Ureter (tissue), 1 donor: Measurements from ENCODE around the gene KIR3DL3. TPM values are rescaled to one million over a fixed set of nuclear protein-coding genes. Genes with fewer than 3 reads are reported as not detected.
"Not testable (repeated sequence)": the region's sequence is repeated elsewhere in the genome, so short reads cannot be mapped to it uniquely, and the experiment has no call there.

Experiments
- DNase-seq: peaks from one replicate; pipeline ENCODE4 v3.0.0-alpha.2; 2020; ENCODE audit warnings: low spot score
- total RNA-seq: library from RNA; stranded (reverse); gene quantifications from one replicate; pipeline ENCODE4 v1.2.4, GENCODE V29; 2023
- donor health status: DM: yes; HTN: yes; CAD: no.

KIR3DL3 gene
- total RNA-seq, 1 donor from 2014 or later = not detected

GRCh38 chr19:54731191-54731590 is 6.9 kb downstream of the KIR3DL3 start:
- no peak for DNase-seq

DNA sequence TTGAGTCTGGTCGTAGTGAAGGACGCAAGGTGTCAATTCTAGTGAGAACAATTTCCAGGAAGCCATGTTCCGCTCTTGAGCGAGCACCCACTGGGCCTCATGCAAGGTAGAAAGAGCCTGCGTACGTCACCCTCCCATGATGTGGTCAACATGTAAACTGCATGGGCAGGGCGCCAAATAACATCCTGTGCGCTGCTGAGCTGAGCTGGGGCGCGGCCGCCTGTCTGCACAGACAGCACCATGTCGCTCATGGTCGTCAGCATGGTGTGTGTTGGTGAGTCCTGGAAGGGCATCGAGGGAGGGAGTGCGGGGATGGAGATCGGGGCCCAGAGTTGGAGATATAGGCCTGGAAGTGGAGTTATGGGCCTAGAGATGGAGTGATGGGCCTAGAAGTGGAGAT is 14.1 kb downstream of the KIR3DL3 start, which contains the start of gene KIR2DL3:
KIR2DL3 (plus strand) TSS at position 208 of the 400 bp plus-strand sequence; CDS start at position 241, 33 bp downstream.
- DNase-seq = not testable (repeated sequence)

GRCh38 chr19:54738715-54739114 is 14.5 kb downstream of the KIR3DL3 start:
- DNase-seq = no peak

DNA sequence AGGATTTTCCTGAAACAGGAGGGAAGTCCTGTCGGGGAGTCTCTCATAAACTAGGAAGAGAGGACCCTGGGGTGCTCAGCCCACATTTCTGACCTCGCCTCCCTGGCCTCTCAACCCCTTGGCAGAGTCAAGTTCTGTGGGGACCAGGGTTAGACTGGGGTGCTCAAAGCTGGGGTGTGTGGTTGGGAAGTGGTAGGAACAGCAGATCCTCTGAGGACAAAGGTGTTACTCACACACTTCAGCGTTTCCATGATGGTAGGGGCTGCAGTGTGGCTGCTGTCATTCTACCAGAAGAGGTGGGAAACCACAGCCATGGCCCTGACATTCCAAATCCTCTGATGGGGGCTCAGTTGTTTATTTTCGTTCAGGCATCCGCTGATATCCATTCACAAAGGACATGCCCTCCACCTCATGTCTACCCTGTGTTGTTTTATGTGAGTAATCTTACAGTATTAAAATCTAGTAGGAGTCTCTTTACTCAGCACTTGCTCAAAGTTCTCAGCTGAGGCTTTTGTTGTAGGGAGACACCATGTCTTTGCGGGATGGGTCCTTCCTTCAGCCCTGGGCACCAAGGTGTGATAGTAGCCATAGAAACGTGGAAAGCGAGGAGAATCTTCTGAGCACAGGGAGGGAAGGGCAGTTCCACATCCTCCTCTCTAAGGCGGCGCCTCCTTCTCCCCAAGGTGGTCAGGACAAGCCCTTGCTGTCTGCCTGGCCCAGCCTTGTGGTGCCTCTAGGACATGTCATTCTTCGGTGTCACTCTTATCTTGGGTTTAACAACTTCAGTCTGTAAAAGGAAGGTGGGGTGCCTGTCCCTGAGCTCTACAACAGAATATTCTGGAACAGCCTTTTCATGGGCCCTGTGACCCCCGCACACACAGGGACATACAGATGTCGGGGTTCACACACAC is 15.6 kb downstream of the KIR3DL3 start:
- no peak for DNase-seq

GRCh38 chr19:54741950-54742349 is 17.7 kb downstream of the KIR3DL3 start:
- DNase-seq = not testable (repeated sequence)

GRCh38 chr19:54744080-54744479 is 19.8 kb downstream of the KIR3DL3 start:
- DNase-seq = not testable (repeated sequence)

GRCh38 chr19:54747614-54748322 is 23.5 kb downstream of the KIR3DL3 start:
- DNase-seq = not testable (repeated sequence)

DNA sequence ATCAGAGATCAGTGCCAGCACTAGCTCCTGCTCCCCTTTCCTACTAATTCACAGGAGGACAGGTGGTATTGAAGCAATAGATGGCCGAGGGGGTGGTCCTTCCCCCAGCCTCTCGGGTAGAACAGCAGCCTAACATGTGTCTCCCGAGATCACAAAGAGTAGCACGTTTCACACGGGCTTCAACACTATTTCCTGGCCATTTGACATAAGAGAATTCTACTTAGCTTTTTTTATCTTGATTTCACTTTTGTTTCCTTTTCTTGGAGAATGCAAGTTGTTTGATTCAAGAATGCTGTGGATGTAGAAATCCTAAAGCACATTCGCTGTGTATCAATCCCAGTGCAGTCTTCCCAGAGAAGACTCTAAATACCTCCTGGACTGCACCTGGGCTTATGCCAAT is 26.0 kb downstream of the KIR3DL3 start:
- not testable (repeated sequence) for DNase-seq

DNA sequence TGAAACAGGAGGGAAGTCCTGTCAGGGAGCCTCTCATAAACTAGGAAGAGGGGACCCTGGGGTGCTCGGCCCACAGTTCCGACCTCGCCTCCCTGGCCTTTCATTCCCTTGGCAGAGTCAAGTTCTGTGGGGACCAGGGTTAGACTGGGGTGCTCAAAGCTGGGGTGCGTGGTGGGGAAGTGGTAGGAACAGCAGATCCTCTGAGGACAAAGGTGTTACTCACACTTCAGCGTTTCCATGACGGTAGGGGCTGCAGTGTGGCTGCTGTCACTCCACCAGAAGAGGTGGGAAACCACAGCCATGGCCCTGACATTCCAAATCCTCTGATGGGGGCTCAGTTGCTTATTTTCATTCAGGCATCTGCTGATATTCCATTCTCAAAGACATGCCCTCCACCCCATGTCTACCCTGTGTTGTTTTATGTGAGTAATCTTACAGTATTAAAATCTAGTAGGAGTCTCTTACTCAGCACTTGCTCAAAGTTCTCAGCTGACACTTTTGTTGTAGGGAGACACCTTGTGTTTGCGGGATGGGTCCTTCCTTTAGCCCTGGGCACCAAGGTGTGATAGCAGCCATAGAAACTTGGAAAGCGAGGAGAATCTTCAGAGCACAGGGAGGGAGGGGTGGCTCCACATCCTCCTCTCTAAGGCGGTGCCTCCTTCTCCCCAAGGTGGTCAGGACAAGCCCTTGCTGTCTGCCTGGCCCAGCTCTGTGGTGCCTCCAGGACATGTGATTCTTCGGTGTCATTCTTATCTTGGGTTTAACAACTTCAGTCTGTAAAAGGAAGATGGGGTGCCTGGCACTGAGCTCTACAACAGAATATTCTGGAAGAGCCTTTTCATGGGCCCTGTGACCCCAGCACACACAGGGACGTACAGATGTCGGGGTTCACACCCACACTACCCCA is 32.2 kb downstream of the KIR3DL3 start:
- DNase-seq = not testable (repeated sequence)

DNA sequence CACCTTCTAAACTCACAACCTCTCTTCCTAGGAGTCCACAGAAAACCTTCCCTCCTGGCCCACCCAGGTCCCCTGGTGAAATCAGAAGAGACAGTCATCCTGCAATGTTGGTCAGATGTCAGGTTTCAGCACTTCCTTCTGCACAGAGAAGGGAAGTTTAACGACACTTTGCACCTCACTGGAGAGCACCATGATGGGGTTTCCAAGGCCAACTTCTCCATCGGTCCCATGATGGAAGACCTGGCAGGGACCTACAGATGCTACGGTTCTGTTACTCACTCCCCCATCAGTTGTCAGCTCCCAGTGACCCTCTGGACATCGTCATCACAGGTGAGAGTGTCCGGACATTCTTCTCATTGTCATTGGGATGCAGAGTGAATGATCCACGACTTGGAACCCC is 34.3 kb downstream of the KIR3DL3 start:
- not testable (repeated sequence) for DNase-seq

GRCh38 chr19:54764219-54764618 is 40.0 kb downstream of the KIR3DL3 start:
- not testable (repeated sequence) for DNase-seq

DNA sequence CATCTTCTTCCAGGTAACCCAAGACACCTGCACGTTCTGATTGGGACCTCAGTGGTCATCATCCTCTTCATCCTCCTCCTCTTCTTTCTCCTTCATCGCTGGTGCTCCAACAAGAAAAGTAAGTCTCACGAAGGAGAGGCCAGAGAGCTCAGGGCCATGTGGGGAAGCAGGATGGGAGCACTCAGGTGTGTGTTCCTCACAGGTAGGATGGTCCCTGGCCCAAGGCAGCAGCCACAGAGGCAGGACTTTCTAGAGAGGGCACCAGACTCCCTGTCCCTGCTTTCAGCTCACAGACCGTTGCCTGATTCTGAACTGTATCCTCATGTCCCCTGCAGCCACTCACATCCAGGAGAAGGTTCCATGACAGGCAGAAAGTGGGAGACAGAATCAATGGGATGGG is 42.2 kb downstream of the KIR3DL3 start:
- not testable (repeated sequence) for DNase-seq

- DNase-seq = not testable (repeated sequence)
Observed at GRCh38 chr19:54769646-54770045, 45.4 kb downstream of the KIR3DL3 start, which contains the start of gene KIR2DL1. Gene KIR2DL1 (plus strand): TSS chr19:54769793. CDS start chr19:54769851, 58 bp downstream.

DNA sequence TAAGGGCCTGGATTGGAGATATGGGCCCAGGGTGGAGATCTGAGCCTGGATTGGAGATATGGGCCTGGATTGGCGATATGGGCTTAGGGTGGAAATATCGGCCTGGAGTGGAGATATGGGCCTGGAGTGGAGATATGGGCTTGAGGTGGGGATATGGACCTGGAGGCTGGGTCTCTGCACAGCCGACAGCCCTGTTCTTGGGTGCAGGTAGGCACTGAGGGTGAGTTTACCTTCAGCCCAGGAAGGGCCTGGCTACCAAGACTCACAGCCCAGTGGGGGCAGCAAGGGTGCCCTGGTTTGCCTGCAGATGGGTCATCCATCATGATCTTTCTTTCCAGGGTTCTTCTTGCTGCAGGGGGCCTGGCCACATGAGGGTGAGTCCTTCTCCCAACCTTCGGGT is 46.3 kb downstream of the KIR3DL3 start:
- DNase-seq = not testable (repeated sequence)

DNA sequence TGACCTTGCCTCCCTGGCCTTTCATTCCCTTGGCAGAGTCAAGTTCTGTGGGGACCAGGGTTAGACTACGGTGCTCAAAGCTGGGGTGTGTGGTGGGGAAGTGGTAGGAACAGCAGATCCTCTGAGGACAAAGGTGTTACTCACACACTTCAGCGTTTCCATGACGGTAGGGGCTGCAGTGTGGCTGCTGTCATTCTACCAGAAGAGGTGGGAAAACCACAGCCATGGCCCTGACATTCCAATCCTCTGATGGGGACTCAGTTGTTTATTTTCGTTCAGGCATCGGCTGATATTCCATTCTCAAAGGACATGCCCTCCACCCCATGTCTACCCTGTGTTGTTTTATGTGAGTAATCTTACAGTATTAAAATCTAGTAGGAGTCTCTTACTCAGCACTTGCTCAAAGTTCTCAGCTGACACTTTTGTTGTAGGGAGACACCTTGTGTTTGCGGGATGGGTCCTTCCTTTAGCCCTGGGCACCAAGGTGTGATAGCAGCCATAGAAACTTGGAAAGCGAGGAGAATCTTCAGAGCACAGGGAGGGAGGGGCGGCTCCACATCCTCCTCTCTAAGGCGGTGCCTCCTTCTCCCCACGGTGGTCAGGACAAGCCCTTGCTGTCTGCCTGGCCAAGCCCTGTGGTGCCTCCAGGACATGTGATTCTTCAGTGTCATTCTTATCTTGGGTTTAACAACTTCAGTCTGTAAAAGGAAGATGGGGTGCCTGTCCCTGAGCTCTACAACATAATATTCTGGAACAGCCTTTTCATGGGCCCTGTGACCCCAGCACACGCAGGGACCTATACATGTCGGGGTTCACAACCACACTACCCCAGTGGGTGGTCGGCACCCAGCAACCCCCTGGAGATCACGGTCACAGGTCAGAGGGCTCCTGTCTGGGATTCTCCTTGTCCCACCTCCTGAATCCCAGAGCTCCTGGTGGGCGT is 47.0 kb downstream of the KIR3DL3 start:
- not testable (repeated sequence) for DNase-seq

DNA sequence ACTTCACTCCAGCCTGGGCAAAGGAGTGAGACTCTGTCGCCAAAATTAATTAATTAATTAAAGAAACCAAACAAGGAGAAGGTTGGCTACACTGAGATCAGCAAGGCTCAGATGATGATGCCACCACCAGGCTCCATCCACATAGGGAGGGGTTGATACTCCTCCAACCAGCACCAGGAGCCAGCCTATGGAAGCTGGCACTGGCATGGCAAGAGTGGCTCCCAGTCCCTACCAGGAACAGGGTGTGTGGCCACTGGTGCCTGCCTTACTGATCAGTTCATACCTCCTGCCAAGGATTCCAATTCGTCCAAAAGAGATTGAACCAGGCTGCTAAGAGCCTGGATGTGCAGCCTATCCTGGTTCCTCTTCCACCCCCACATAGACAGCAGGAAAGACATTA is 48.4 kb downstream of the KIR3DL3 start:
- not testable (repeated sequence) for DNase-seq

- not testable (repeated sequence) for DNase-seq
Observed at GRCh38 chr19:54775095-54775815, 51.0 kb downstream of the KIR3DL3 start.

- not testable (repeated sequence) for DNase-seq
Observed at GRCh38 chr19:54775830-54776229, 51.6 kb downstream of the KIR3DL3 start.

DNA sequence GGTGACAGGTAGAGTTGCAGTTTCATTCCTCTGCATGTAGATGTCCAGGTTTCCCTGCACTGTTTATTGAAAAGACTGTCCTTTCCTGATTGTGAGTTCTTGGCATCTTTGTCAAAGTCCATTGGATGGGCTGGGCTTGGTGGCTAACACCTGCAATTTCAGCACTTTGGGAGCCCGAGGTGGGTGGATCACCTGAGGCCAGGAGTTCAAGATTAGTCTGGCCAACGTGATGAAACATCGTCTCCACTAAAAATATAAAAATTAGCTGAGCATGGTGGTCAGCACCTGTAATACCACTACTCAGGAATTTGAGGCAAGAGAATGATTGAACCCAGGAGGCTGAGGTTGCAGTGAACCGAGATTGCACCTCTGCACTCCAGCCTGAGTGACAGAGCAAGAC is 53.6 kb downstream of the KIR3DL3 start:
- DNase-seq = not testable (repeated sequence)
